Activated CD8-positive, alpha-beta memory T cell treated with anti-CD3 and anti-CD28 coated beads, Interleukin-2, amount 50 U/mL, for 1 hour (primary cell): ENCODE measurements around the gene CYS1.
A peak's percentile ranks its signal among the peaks of the same experiment; 100 is the strongest.
"Not testable (repeated sequence)": the region's sequence is repeated elsewhere in the genome, so short reads cannot be mapped to it uniquely, and the experiment has no call there.

Experiments used
- DNase-seq: peaks from one replicate; pipeline ENCODE4 v3.0.0-alpha.2; 2020; ENCODE audit errors: extremely low read depth

Gene CYS1

GRCh38 chr2:10091889-10092244 is 11.7 kb upstream of the CYS1 start:
- DNase-seq: not testable (repeated sequence)

GRCh38 chr2:10091182-10091888 is 11.1 kb upstream of the CYS1 start:
- no peak for DNase-seq

- no peak for DNase-seq
Observed at GRCh38 chr2:10089565-10090190, 9.5 kb upstream of the CYS1 start.

- DNase-seq: no peak
Observed at GRCh38 chr2:10087360-10087759, 7.1 kb upstream of the CYS1 start.

DNA sequence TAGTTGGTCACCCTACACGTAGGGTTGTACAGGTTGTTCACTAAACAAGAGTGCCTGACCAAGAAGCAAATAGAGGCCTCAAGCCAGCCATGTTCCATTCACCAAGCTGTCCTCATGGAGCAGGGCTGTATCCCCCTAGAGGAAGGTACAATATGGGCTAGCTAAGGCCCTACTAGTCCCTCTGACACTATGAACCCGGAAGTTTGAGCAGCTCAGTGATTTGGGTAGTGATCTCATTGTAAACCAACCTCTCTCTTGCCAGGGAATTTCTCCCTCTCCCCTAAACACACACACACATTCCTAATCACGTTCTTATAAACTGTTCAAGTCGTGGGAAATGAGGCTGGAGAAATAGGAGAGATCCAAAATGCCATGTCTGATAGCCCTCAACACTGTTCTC is 6.7 kb upstream of the CYS1 start:
- no peak for DNase-seq

- DNase-seq: no peak
Observed at GRCh38 chr2:10085668-10086059, 5.5 kb upstream of the CYS1 start.

DNA sequence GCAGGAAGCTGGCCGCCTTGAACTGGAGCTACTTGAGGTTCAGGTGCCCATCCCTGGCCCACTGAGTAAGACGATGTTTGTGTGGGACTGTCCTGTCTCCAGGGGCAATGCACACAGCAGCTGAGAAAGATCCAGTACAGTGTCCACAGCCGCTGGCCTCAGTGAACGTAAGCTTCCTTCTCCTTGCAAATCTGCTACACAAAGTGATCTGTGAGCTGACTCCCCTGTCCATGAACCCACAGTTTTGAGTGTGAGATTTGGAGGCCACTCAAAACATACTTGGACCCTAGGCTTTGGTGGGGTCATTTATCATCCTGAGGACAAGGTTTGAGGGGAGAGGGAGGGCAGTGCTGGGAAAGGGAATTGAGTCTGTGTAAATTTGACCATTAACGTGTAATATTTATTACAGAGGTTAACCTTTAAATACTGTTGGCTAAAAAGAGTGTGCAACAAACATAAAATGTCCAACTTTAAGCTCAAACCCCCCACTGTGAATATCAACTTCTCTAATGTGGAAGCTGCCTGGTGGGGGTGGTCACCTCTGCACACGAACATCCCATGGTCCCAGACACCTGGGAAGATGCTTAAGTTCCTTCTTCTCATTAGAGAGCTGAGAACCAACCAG is 4.9 kb upstream of the CYS1 start:
- no peak for DNase-seq

GRCh38 chr2:10084223-10084865 is 4.1 kb upstream of the CYS1 start:
- no peak for DNase-seq

DNA sequence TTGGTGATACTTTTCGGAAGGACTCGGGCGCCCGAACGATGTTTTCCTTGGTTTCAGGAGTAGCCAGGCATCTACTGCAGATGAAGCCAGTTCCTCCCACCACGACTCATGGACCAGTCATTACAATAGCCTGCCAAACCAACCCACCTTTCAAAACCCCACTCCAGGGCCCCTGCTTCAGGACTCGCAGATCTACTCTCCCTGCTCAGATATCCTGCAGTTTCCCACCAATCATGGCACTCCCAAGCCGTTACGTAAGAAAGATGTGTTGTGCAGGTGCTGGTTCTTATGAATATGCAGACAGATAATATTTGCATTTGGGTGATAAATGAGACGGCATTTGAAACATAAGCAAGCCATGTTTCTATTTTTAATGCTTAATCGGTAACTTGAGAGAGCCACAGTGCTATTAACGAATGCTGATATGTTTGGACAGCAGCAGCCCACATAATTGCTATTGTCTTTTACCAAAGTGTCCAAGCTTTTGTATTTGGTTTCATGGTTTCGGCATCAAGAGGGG is 3.5 kb upstream of the CYS1 start:
- no peak for DNase-seq

DNA sequence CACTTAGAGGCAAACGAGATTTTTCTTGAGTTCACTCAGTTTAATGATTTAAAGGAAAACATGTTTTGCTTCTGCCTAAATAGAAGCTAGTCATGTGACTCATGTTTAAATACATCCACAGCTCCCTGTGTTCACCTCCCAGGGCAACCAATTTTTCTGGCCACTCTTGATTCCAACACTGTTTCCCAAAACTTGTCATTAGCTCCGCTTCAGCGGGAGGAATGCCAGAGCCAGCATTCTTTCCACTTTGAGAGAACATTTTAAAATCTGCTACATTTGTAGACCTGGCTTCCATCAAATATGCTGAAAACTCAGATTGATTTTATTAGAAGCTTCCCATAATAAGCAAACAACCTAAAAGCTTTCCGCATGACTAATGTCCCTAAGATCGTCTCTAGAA is 2.8 kb upstream of the CYS1 start:
- DNase-seq: no peak

- DNase-seq: peak; percentile 8
Observed at GRCh38 chr2:10080536-10081304, 509 bp upstream of the CYS1 start.

GRCh38 chr2:10079266-10079869 is 843 bp downstream of the CYS1 start:
- no peak for DNase-seq

DNA sequence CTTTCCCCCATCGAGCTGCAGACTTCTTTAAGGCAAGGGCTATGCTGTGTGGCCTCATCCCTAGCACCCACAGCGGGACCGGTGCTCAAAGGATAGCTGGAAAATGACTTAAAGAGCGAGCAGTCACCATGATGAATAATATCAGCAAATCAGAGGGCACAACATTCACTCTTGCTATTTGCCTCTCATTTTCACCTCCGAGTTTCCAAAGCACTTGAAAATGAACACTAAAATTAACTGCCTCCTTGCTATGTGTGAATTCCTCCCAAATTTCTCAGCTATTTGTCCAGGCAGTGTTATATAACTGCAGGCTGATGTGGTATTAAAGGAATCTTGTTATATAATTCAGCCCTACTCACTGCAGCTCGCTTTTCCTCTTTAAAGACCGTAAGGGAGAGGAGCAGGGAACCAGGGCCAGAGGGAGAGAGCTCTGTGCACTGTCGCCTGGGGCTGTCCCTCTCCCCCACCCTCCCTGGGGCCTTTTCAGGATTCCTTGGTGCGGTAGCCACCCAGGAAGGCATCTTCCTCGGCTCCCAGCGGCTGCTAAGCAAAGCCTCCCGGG is 1.4 kb downstream of the CYS1 start:
- no peak for DNase-seq

DNA sequence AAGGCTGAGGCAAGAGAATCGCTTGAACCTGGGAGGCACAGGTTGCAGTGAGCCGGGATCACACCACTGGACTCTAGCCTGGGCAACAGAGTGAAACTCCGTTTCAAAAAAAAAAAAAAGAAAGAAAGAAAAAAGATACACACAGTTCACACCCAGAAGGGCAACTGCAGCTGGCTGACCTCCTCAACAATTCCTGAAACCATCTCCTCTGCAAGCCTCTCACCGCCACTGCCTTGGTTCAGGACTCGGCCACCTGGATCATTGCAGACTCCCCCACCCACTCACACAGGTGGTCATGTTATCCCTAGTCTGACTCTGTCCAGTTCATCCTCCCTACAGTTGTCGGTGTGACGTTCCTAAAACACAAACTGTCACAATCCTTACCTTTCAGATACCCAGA is 2.2 kb downstream of the CYS1 start:
- no peak for DNase-seq

DNA sequence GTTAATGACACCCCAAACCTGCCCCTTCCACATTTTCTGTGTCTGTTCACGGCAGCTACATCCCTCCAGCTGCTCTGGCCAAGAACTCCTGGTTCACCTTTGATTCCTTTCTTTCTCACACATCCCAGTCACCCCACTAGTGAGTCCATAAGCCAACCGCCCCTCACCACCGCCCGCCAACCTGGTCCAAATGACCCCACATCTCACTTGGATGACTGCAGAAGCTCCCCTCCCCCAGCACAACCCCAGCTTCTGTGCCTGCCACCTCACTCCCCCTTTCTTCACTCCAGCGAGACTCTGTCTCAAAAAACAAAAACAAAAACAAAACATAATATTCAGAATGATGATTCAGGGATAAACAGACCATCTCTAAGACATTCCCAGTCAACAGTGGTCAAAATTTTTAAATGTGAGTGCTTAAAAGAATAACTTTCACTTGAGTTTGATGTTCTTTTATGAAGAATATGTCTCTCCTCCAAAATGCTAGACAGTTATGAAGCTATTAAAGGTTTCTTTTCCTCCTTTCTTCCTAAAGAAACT is 3.2 kb downstream of the CYS1 start:
- no peak for DNase-seq

GRCh38 chr2:10076511-10076910 is 3.7 kb downstream of the CYS1 start:
- DNase-seq: no peak

DNA sequence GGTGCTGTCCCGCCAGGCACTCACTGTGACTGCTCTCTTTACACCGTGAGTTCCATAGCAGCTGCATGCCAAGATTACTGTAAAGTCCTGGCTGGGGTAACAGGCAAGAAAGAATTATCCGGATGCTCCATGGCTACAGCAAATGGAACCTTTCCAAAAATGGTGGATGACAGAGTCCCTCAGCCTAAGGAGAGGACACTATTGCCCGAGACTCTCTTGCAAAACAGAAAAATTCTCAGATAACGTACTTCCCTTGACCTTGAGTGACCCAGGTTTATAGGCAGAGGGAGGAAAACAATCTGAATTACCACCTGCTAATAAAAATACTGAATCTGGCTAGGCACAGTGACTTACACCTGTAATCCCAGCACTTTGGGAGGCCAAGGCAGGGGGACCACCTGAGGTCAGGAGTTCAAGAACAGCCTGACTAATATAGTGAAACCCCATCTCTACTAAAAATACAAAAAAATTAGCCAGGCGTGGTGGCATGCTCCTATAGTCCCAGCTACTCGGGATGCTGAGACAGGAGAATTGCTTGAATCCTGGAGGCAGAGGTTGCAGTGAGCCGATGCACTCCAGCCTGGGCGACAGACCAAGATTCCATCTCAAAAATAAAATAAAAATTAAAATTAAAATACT is 4.5 kb downstream of the CYS1 start:
- no peak for DNase-seq

DNA sequence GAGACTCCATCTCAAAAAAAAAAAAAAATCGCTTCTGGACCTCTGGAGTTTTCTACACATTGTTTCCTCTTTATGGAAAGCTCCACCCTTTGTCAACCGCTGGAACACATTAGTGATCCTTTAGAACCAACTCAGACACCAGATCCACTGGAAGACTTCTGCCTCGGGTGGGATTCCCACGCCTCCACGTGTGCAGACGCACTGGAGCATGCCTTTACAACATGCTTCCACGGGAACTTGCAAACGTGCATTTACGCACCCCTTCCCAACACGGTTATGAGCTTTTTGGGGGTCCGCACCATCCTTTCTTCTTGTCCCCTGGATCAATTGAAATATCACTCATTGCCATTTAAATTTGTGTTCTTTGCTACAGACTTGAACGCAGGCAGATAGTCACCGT is 5.1 kb downstream of the CYS1 start:
- DNase-seq: no peak

DNA sequence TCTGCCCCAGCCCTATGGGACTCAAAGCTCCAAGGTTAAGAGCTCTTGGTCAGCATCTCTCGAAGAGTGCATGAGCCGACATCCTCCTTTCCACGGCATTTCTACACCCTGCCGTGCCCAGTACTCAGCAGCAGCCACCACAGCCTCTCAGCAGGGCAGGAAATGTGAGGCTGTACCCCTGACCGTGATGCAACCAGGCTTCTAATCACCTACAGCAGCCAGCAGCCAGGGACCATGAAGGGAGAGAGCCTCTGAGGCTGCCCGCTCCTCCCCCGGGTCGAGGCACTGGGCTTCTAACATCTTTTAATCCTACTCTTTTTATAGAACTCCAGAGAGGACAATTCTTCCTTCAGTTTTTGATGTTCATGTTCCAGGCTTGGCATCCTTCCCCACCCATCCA is 6.5 kb downstream of the CYS1 start:
- no peak for DNase-seq
